RWPE2 (cell line): ENCODE data around the gene CMSS1.

Experiments used
- ATAC-seq: fragments of 200-7000 bp; cut with Tn5 transposase; 3 replicates; pipeline ENCODE4 v1.9.1; 2021; ENCODE audit warnings: low read depth
- DNase-seq: peaks from one replicate; pipeline ENCODE4 v3.0.0-alpha.2; 2020; ENCODE audit warnings: low spot score
- H3K27ac ChIP-seq: fragments of 450-650 bp; 2 replicates; pipeline ENCODE4 v1.5.1; 2017; ENCODE audit warnings: mild to moderate bottlenecking; ENCODE audit not compliant: poor library complexity, severe bottlenecking
- H3K27me3 ChIP-seq: fragments of 250-450 bp; sonication (Bioruptor Pico); 2 replicates; pipeline ENCODE4 v1.5.1; 2021; ENCODE audit warnings: mild to moderate bottlenecking, moderate library complexity; ENCODE audit not compliant: insufficient read depth, poor library complexity, severe bottlenecking
- H3K36me3 ChIP-seq: fragments of 250-450 bp; sonication (Bioruptor Pico); 2 replicates; pipeline ENCODE4 v1.5.1; 2020; ENCODE audit warnings: low read depth, mild to moderate bottlenecking, moderate library complexity
- H3K4me1 ChIP-seq: fragments of 250-450 bp; sonication (Bioruptor Pico); 2 replicates; pipeline ENCODE4 v1.5.1; 2021; ENCODE audit warnings: mild to moderate bottlenecking, moderate library complexity; ENCODE audit not compliant: insufficient read depth, poor library complexity, severe bottlenecking
- H3K4me3 ChIP-seq: fragments of 250-450 bp; sonication (Bioruptor Pico); 2 replicates; pipeline ENCODE4 v1.5.1; 2021; ENCODE audit warnings: mild to moderate bottlenecking, moderate library complexity; ENCODE audit not compliant: severe bottlenecking
- H3K9me3 ChIP-seq: fragments of 250-450 bp; sonication (Bioruptor Pico); 2 replicates; pipeline ENCODE4 v1.5.1; 2021; ENCODE audit warnings: mild to moderate bottlenecking, moderate library complexity; ENCODE audit not compliant: severe bottlenecking
- TF ChIP-seq, protein P1 (sequence below): fragments of 450-650 bp; IDR thresholded peaks from one replicate; pipeline ENCODE4 v1.5.1; 2017; ENCODE audit warnings: mild to moderate bottlenecking, moderate library complexity; ENCODE audit not compliant: poor library complexity, severe bottlenecking

CMSS1 gene

DNA sequence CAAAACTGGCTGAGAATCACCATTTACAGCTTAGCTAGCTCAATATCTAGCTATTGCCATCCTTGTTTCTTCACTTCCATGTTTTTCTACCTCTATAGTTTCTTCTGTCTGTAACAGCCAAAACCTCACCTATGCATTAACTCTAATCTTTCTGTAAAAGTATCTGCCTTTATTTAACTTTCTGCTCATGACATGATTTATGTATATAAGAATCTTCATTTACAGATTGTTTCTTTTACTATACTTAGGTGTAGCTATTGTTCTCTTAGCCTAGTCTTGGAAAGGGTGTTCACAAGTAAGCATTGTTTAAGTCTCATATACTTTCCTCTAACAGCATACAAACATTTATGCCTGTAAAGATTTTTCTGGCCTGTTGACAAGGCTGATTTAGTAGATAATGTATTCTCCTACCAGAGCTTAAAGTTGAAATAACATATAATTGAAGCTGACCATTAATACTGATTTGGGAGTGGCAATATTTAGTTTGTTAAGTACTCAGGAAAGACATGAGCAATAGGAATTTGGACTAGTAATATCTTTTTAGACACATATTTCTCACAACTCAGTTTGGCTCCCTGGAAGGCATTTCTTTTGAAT is 287.3 kb downstream of the CMSS1 start:
- DNase-seq, result no peak
- Histone ChIP-seq H3K27ac (peak overlapping the region; percentile 75), H3K9me3 (no peaks in the 10 kb centered on the region), H3K4me1 (peaks cover 37% of the 10 kb centered on the region), H3K36me3 (no peaks in the 10 kb centered on the region), H3K4me3 (no peak overlapping the region), H3K27me3 (no peaks in the 10 kb centered on the region)
- ATAC-seq, result no peak
- TF ChIP-seq, protein P1, sequence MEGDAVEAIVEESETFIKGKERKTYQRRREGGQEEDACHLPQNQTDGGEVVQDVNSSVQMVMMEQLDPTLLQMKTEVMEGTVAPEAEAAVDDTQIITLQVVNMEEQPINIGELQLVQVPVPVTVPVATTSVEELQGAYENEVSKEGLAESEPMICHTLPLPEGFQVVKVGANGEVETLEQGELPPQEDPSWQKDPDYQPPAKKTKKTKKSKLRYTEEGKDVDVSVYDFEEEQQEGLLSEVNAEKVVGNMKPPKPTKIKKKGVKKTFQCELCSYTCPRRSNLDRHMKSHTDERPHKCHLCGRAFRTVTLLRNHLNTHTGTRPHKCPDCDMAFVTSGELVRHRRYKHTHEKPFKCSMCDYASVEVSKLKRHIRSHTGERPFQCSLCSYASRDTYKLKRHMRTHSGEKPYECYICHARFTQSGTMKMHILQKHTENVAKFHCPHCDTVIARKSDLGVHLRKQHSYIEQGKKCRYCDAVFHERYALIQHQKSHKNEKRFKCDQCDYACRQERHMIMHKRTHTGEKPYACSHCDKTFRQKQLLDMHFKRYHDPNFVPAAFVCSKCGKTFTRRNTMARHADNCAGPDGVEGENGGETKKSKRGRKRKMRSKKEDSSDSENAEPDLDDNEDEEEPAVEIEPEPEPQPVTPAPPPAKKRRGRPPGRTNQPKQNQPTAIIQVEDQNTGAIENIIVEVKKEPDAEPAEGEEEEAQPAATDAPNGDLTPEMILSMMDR, result no peak

DNA sequence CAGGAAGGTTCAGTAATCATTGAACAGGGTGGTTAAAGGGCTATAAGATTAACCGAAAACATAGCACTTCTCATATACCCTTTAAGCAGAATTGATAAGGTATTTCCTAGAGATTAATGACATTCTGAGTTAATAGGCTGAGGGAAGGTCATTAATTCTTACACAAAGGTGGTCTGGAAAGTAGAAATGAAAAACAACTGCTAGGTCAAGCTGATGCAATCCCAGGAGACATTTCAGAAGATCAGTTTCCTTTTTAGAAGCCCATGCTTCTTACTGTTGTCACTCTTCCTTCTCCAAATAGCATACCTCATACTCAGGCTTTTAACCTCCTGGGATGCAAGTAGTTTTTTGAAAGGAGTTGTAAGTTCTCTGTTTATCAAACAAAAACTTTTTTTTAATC is 287.8 kb downstream of the CMSS1 start:
- DNase-seq (no peak), ATAC-seq (no peak)
- Histone ChIP-seq H3K9me3 (no peaks in the 10 kb centered on the region), H3K27ac (peak overlapping the region; percentile 75), H3K27me3 (no peaks in the 10 kb centered on the region), H3K4me3 (no peak overlapping the region), H3K36me3 (no peaks in the 10 kb centered on the region), H3K4me1 (peaks cover 37% of the 10 kb centered on the region)
- TF ChIP-seq, protein P1, result no peak

DNA sequence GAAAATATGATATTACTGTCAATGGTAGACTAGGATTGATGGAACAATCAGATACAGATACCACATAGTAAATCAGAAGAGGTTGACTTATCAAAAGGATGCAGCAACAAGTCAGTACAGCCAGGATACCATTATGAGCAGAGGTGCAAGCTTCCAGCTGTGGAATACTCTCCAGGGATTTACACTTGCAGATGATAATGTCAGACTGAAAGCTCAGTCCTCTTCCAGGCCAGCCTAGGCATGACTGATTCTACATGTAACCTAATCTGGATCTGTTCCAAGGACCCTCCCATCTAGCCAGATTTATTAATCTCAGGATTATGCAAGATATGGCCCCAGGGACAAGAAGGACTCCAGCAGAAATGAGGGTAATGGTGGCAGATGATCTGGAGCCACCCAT is 288.4 kb downstream of the CMSS1 start:
- Histone ChIP-seq H3K27me3 (no peaks in the 10 kb centered on the region), H3K27ac (peak overlapping the region; percentile 75), H3K4me3 (no peak overlapping the region), H3K36me3 (no peaks in the 10 kb centered on the region), H3K9me3 (no peaks in the 10 kb centered on the region), H3K4me1 (peaks cover 37% of the 10 kb centered on the region)
- TF ChIP-seq, protein P1, result no peak
- ATAC-seq (peak; percentile 27; the same call in 2 of the 3 replicates), DNase-seq (no peak)

DNA sequence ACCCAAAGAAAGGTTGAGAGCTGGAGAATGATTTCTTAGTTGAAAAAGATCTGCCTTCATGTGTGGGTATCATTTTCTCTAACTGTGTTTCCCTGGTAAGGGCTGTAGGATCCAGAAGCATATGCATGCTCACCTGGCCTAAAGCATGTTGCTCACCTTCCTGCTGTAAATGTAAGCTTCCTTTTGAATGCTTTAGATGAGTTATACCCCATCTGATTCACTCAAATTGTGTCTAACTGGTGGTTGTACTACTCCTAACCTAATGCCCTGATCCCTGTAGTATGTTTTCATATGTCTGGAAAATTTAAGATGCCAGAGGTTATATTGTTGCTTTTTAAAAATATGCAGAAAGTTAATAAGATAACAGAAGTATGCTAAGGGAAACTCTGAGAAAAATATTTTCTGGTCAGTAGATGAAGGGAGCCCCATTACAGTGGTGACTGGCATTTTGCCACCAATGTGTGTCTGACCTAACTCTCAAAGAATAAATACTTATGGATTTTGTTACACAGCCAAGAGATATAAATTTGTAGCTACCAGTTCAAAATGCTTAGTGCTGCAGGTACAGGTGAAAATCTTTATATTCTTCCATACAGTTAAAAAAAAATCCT is 289.0 kb downstream of the CMSS1 start:
- Histone ChIP-seq H3K9me3 (no peaks in the 10 kb centered on the region), H3K36me3 (no peaks in the 10 kb centered on the region), H3K27ac (peak overlapping the region; percentile 75), H3K27me3 (no peaks in the 10 kb centered on the region), H3K4me1 (peaks cover 37% of the 10 kb centered on the region), H3K4me3 (no peak overlapping the region)
- peak; percentile 87 for ATAC-seq
- DNase-seq, result no peak
- TF ChIP-seq, protein P1, result no peak

DNA sequence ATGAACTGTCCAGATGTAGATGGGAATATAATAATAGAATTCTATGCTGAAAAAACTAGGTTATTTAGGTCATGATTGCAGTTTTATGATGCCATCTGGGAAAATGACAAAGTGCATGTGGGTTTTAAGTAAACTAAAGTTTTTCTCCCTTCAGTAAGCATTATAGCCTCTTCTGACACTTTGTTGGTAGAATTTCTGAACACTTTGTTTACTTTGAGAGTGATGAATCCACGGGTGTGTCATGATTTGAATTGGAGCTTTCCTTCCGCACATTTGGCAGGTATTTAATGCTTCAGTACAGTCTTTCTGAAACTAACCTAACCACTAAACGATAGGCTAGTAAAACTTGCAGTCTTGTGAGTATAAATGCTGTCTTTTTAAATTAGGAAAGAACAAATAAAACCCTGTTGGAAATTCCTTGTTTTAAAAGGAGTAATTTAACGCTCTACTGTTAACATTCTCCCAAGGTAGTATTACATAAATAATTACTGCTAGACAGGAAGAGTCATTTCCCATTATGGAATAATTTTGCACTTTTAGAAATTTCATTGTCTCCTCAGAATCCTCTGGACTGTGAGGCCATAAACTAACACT is 289.7 kb downstream of the CMSS1 start:
- Histone ChIP-seq H3K27me3 (no peaks in the 10 kb centered on the region), H3K9me3 (no peaks in the 10 kb centered on the region), H3K4me3 (no peak overlapping the region), H3K27ac (peak overlapping the region; percentile 75), H3K36me3 (no peaks in the 10 kb centered on the region), H3K4me1 (peaks cover 37% of the 10 kb centered on the region)
- peak; percentile 74 for ATAC-seq
- TF ChIP-seq, protein P1, result no peak
- no peak for DNase-seq
